HepG2 (cell line): ENCODE results near the gene ZNF618. TPM values are rescaled to one million over a fixed set of nuclear protein-coding genes. Genes with fewer than 3 reads are reported as not detected.

ENCODE experiments used
- CBFB ChIP-seq: sonication (generic); formaldehyde crosslinking; IDR thresholded peaks from 2 replicates; pipeline ENCODE4 v1.4.0; 2020; ENCODE audit warnings: missing genetic modification reagents
- FOXO1 ChIP-seq: sonication (generic); formaldehyde crosslinking; IDR thresholded peaks from 2 replicates; pipeline ENCODE4 v1.4.0; 2020; ENCODE audit warnings: missing genetic modification reagents
- SALL1 ChIP-seq: sonication (generic); formaldehyde crosslinking; IDR thresholded peaks from 2 replicates; pipeline ENCODE4 v1.8.0; 2022; ENCODE audit warnings: mild to moderate bottlenecking, missing genetic modification reagents
- ZNF556 ChIP-seq: sonication (generic); formaldehyde crosslinking; IDR thresholded peaks from 2 replicates; pipeline ENCODE4 v1.4.0; 2020; ENCODE audit warnings: mild to moderate bottlenecking, missing genetic modification reagents, borderline replicate concordance
- ZNF703 ChIP-seq: sonication (generic); formaldehyde crosslinking; IDR thresholded peaks from 2 replicates; pipeline ENCODE4 v1.5.1; 2020; ENCODE audit warnings: missing genetic modification reagents, mild to moderate bottlenecking, moderate library complexity, borderline replicate concordance
- polyA plus RNA-seq, 8 experiments: library from polyadenylated mRNA; depleted of rRNA in 3 of 8; stranded (reverse) in 7 of 8; unstranded in 1 of 8; fragments of >200 nt; fragmentation: Illumina TruSeq in 4 of 8; extraction: Trizol in 4 of 8; gene quantifications; 2 replicates each; pipeline versions ENCODE4 v1.2.1 to v1.2.3, GENCODE V29; 2011 to 2016; ENCODE audit warnings: low read depth in 4 of 8, missing spikeins in 1 of 8, mixed read lengths in 1 of 8; ENCODE audit not compliant: insufficient read depth in 1 of 8
- total RNA-seq, 5 experiments: library from RNA; depleted of rRNA; stranded (reverse); fragments of >200 nt; fragmentation: Illumina TruSeq; extraction: Trizol; gene quantifications; 2 replicates each; pipeline ENCODE4 v1.2.3, GENCODE V29; 2016; ENCODE audit warnings: low read depth in 1 of 5
- TF ChIP-seq, protein P1 (sequence below): sonication (generic); formaldehyde crosslinking; IDR thresholded peaks from 2 replicates; pipeline ENCODE4 v1.4.0; 2020; ENCODE audit warnings: missing genetic modification reagents, borderline replicate concordance
- TF ChIP-seq, protein P2 (sequence below): sonication (generic); formaldehyde crosslinking; IDR thresholded peaks from 2 replicates; pipeline ENCODE4 v1.4.0; 2020; ENCODE audit warnings: mild to moderate bottlenecking, missing genetic modification reagents, borderline replicate concordance
- TF ChIP-seq, protein P3 (sequence below): sonication (generic); formaldehyde crosslinking; IDR thresholded peaks from 2 replicates; pipeline ENCODE4 v1.4.0; 2020; ENCODE audit warnings: missing genetic modification reagents
- TF ChIP-seq, protein P4 (sequence below): sonication (generic); formaldehyde crosslinking; IDR thresholded peaks from 2 replicates; pipeline ENCODE4 v1.4.0; 2020; ENCODE audit warnings: missing genetic modification reagents, borderline replicate concordance
- TF ChIP-seq, protein P5 (sequence below): sonication (generic); formaldehyde crosslinking; IDR thresholded peaks from 2 replicates; pipeline ENCODE4 v1.5.1; 2020; ENCODE audit warnings: missing genetic modification reagents, mild to moderate bottlenecking, borderline replicate concordance

Gene ZNF618
- total and polyA plus RNA-seq, 2 of the 13 experiments (the other 11 are each of a cell fraction or from before 2014, with no cell fraction given), result 0.07 TPM

DNA sequence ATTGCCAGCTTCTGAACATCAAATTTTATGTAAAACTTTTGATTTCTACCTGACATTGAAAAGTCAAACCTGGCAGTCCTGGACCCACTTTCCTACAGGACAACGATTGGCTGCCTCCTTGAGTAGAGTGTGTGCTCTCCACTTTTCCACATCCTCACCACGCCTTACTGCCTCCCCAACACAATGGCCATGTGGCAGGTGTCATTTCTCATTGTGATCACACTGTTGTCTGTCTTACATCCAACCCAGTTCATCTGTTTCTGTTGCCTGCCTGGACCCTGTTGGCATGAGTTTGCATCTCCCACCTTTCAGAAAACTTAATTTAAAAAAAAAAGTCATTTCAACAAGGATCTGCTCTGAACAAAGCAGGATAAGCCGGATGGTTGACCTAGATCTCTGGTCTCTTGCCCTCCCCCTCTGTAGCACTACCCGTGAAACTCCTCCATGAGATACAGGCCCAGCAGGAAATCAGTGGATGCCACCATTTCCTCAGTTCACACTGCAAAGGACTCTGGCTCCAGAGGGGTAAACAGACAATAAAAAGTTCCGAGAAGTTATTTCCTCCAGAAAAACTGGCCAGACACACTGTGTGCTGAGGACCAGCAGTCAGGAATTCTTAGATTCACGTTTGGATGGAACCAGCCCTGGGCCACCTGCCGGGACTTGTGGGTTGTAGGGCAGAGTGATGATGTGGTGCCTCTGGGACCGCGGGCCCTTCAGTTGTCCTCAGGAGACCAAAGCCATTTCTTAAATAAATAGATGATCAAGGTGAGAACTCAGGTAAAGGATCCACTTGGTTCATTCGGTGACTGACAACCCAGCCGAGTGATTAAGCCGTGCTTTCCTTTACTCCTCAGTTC lies 153.4 kb downstream of the ZNF618 start (continued):
- TF ChIP-seq, protein P1, sequence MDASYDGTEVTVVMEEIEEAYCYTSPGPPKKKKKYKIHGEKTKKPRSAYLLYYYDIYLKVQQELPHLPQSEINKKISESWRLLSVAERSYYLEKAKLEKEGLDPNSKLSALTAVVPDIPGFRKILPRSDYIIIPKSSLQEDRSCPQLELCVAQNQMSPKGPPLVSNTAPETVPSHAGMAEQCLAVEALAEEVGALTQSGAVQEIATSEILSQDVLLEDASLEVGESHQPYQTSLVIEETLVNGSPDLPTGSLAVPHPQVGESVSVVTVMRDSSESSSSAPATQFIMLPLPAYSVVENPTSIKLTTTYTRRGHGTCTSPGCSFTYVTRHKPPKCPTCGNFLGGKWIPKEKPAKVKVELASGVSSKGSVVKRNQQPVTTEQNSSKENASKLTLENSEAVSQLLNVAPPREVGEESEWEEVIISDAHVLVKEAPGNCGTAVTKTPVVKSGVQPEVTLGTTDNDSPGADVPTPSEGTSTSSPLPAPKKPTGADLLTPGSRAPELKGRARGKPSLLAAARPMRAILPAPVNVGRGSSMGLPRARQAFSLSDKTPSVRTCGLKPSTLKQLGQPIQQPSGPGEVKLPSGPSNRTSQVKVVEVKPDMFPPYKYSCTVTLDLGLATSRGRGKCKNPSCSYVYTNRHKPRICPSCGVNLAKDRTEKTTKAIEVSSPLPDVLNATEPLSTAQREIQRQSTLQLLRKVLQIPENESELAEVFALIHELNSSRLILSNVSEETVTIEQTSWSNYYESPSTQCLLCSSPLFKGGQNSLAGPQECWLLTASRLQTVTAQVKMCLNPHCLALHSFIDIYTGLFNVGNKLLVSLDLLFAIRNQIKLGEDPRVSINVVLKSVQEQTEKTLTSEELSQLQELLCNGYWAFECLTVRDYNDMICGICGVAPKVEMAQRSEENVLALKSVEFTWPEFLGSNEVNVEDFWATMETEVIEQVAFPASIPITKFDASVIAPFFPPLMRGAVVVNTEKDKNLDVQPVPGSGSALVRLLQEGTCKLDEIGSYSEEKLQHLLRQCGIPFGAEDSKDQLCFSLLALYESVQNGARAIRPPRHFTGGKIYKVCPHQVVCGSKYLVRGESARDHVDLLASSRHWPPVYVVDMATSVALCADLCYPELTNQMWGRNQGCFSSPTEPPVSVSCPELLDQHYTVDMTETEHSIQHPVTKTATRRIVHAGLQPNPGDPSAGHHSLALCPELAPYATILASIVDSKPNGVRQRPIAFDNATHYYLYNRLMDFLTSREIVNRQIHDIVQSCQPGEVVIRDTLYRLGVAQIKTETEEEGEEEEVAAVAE (CRISPR knock-in tag), result no peak
- TF ChIP-seq ZNF556 (no peak), CBFB (no peak), FOXO1 (CRISPR knock-in tag) (no peak), ZNF703 (CRISPR knock-in tag) (no peak), SALL1 (CRISPR knock-in tag) (no peak)
- TF ChIP-seq, protein P2, sequence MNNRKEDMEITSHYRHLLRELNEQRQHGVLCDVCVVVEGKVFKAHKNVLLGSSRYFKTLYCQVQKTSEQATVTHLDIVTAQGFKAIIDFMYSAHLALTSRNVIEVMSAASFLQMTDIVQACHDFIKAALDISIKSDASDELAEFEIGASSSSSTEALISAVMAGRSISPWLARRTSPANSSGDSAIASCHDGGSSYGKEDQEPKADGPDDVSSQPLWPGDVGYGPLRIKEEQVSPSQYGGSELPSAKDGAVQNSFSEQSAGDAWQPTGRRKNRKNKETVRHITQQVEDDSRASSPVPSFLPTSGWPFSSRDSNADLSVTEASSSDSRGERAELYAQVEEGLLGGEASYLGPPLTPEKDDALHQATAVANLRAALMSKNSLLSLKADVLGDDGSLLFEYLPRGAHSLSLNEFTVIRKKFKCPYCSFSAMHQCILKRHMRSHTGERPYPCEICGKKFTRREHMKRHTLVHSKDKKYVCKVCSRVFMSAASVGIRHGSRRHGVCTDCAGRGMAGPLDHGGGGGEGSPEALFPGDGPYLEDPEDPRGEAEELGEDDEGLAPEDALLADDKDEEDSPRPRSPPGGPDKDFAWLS (CRISPR knock-in tag), result no peak
- TF ChIP-seq, protein P3, sequence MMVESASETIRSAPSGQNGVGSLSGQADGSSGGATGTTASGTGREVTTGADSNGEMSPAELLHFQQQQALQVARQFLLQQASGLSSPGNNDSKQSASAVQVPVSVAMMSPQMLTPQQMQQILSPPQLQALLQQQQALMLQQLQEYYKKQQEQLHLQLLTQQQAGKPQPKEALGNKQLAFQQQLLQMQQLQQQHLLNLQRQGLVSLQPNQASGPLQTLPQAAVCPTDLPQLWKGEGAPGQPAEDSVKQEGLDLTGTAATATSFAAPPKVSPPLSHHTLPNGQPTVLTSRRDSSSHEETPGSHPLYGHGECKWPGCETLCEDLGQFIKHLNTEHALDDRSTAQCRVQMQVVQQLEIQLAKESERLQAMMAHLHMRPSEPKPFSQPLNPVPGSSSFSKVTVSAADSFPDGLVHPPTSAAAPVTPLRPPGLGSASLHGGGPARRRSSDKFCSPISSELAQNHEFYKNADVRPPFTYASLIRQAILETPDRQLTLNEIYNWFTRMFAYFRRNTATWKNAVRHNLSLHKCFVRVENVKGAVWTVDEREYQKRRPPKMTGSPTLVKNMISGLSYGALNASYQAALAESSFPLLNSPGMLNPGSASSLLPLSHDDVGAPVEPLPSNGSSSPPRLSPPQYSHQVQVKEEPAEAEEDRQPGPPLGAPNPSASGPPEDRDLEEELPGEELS, result no peak
- TF ChIP-seq, protein P4, sequence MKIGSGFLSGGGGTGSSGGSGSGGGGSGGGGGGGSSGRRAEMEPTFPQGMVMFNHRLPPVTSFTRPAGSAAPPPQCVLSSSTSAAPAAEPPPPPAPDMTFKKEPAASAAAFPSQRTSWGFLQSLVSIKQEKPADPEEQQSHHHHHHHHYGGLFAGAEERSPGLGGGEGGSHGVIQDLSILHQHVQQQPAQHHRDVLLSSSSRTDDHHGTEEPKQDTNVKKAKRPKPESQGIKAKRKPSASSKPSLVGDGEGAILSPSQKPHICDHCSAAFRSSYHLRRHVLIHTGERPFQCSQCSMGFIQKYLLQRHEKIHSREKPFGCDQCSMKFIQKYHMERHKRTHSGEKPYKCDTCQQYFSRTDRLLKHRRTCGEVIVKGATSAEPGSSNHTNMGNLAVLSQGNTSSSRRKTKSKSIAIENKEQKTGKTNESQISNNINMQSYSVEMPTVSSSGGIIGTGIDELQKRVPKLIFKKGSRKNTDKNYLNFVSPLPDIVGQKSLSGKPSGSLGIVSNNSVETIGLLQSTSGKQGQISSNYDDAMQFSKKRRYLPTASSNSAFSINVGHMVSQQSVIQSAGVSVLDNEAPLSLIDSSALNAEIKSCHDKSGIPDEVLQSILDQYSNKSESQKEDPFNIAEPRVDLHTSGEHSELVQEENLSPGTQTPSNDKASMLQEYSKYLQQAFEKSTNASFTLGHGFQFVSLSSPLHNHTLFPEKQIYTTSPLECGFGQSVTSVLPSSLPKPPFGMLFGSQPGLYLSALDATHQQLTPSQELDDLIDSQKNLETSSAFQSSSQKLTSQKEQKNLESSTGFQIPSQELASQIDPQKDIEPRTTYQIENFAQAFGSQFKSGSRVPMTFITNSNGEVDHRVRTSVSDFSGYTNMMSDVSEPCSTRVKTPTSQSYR (CRISPR knock-in tag), result no peak
- TF ChIP-seq, protein P5, sequence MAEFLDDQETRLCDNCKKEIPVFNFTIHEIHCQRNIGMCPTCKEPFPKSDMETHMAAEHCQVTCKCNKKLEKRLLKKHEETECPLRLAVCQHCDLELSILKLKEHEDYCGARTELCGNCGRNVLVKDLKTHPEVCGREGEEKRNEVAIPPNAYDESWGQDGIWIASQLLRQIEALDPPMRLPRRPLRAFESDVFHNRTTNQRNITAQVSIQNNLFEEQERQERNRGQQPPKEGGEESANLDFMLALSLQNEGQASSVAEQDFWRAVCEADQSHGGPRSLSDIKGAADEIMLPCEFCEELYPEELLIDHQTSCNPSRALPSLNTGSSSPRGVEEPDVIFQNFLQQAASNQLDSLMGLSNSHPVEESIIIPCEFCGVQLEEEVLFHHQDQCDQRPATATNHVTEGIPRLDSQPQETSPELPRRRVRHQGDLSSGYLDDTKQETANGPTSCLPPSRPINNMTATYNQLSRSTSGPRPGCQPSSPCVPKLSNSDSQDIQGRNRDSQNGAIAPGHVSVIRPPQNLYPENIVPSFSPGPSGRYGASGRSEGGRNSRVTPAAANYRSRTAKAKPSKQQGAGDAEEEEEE (CRISPR knock-in tag), result no peak
